WTC11 (cell line): ENCODE results near the gene HS2ST1. TPM values are rescaled to one million over a fixed set of nuclear protein-coding genes. Genes with fewer than 3 reads are reported as not detected.

Experiments
- ATAC-seq: fragments of 200-7000 bp; cut with Tn5 transposase; 2 replicates; pipeline ENCODE4 v1.10.0; 2021; ENCODE audit warnings: mild to moderate bottlenecking, moderate library complexity
- CTCF ChIA-PET: fragments of 300-600 bp; sonication (Branson Sonifier 250); formaldehyde crosslinking; loops from one replicate; lab custom pipeline; 2021; ENCODE audit warnings: antibody characterized with exemption; lab: Charles Lee
- POLR2A ChIA-PET: fragments of 350-600 bp; sonication (Branson Sonifier 250); formaldehyde crosslinking; loops from one replicate; lab custom pipeline; 2021; ENCODE audit warnings: antibody characterized with exemption; lab: Charles Lee
- DNase-seq: peaks from one replicate; pipeline ENCODE4 v3.0.0; 2021; ENCODE audit warnings: low spot score
- H3K27ac Mint-ChIP-seq: 2 replicates; pipeline ENCODE4 v1.8.0; 2021; ENCODE audit warnings: mixed read lengths
- H3K27me3 Mint-ChIP-seq: 2 replicates; pipeline ENCODE4 v1.8.0; 2021; ENCODE audit warnings: low read depth, mild to moderate bottlenecking, moderate library complexity, mixed read lengths
- H3K36me3 Mint-ChIP-seq: 2 replicates; pipeline ENCODE4 v1.8.0; 2021; ENCODE audit warnings: mixed read lengths
- H3K4me1 Mint-ChIP-seq: 2 replicates; pipeline ENCODE4 v1.8.0; 2022; ENCODE audit warnings: mixed read lengths
- H3K4me3 Mint-ChIP-seq: 2 replicates; pipeline ENCODE4 v1.8.0; 2021; ENCODE audit warnings: mild to moderate bottlenecking, moderate library complexity, mixed read lengths
- H3K9me3 Mint-ChIP-seq: 2 replicates; pipeline ENCODE4 v1.8.0; 2021; ENCODE audit warnings: mixed read lengths
- ATF1 ChIP-seq: sonication (generic); formaldehyde crosslinking; IDR thresholded peaks from 2 replicates; pipeline ENCODE4 v1.8.1; 2023; ENCODE audit warnings: mild to moderate bottlenecking, moderate library complexity, missing genetic modification reagents
- ELF4 ChIP-seq: sonication (generic); formaldehyde crosslinking; IDR thresholded peaks from 2 replicates; pipeline ENCODE4 v1.8.1; 2022; ENCODE audit warnings: low read depth, mild to moderate bottlenecking, moderate library complexity, missing genetic modification reagents
- ETV6 ChIP-seq: sonication (generic); formaldehyde crosslinking; IDR thresholded peaks from 2 replicates; pipeline ENCODE4 v1.8.1; 2022; ENCODE audit warnings: mild to moderate bottlenecking, missing genetic modification reagents
- FOXP1 ChIP-seq: sonication (generic); formaldehyde crosslinking; IDR thresholded peaks from 2 replicates; pipeline ENCODE4 v1.8.0; 2022; ENCODE audit warnings: missing genetic modification reagents, mild to moderate bottlenecking, moderate library complexity, borderline replicate concordance
- GABPB1 ChIP-seq: sonication (generic); formaldehyde crosslinking; IDR thresholded peaks from 2 replicates; pipeline ENCODE4 v1.8.1; 2023; ENCODE audit warnings: mild to moderate bottlenecking, missing genetic modification reagents
- GRHL2 ChIP-seq: fragments of 250-450 bp; sonication (Bioruptor Pico); IDR thresholded peaks from 2 replicates; pipeline ENCODE4 v1.8.0; 2022; ENCODE audit warnings: mild to moderate bottlenecking, moderate library complexity; ENCODE audit not compliant: insufficient replicate concordance, severe bottlenecking
- MYBL2 ChIP-seq: sonication (generic); formaldehyde crosslinking; IDR thresholded peaks from 2 replicates; pipeline ENCODE4 v1.8.1; 2023; ENCODE audit warnings: mild to moderate bottlenecking, moderate library complexity, missing genetic modification reagents
- NFATC4 ChIP-seq: fragments of 250-450 bp; sonication (Bioruptor Pico); IDR thresholded peaks from 2 replicates; pipeline ENCODE4 v1.9.0; 2021; ENCODE audit warnings: mild to moderate bottlenecking
- NR1H2 ChIP-seq: sonication (generic); formaldehyde crosslinking; IDR thresholded peaks from 2 replicates; pipeline ENCODE4 v1.9.0; 2021; ENCODE audit warnings: mild to moderate bottlenecking, moderate library complexity, missing genetic modification reagents
- NR3C1 ChIP-seq: sonication (generic); formaldehyde crosslinking; conservative IDR thresholded peaks from 2 replicates; pipeline ENCODE4 v1.8.1; 2023; ENCODE audit warnings: low read depth, mild to moderate bottlenecking, missing genetic modification reagents
- SP1 ChIP-seq: sonication (generic); formaldehyde crosslinking; conservative IDR thresholded peaks from 2 replicates; pipeline ENCODE4 v1.8.1; 2022; ENCODE audit warnings: missing genetic modification reagents
- TCF7 ChIP-seq: sonication (generic); formaldehyde crosslinking; IDR thresholded peaks from 2 replicates; pipeline ENCODE4 v1.8.0; 2022; ENCODE audit warnings: mild to moderate bottlenecking, low read depth, missing genetic modification reagents, moderate library complexity
- TEAD1 ChIP-seq: sonication (generic); formaldehyde crosslinking; IDR thresholded peaks from 2 replicates; pipeline ENCODE4 v1.8.0; 2022; ENCODE audit warnings: mild to moderate bottlenecking, missing genetic modification reagents
- ZNF423 ChIP-seq: fragments of 250-450 bp; sonication (Bioruptor Pico); IDR thresholded peaks from 2 replicates; pipeline ENCODE4 v2.1.2; 2022; ENCODE audit warnings: mild to moderate bottlenecking, moderate library complexity
- ZNF671 ChIP-seq: fragments of 250-450 bp; sonication (Bioruptor Pico); IDR thresholded peaks from 2 replicates; pipeline ENCODE4 v1.8.0; 2021; ENCODE audit warnings: mild to moderate bottlenecking
- total RNA-seq: library from RNA; stranded (reverse); gene quantifications from 3 replicates; pipeline ENCODE4 v1.2.3, GENCODE V29; 2021
- TF ChIP-seq, protein P1 (sequence below): sonication (generic); formaldehyde crosslinking; IDR thresholded peaks from 2 replicates; pipeline ENCODE4 v1.8.1; 2022; ENCODE audit warnings: missing genetic modification reagents, borderline replicate concordance
- TF ChIP-seq, protein P2 (sequence below): fragments of 250-450 bp; sonication (Bioruptor Pico); IDR thresholded peaks from 2 replicates; pipeline ENCODE4 v1.9.0; 2021; ENCODE audit warnings: moderate library complexity, mild to moderate bottlenecking, inconsistent platforms, borderline replicate concordance
- TF ChIP-seq, protein P3 (sequence below): sonication (generic); formaldehyde crosslinking; IDR thresholded peaks from 2 replicates; pipeline ENCODE4 v1.8.1; 2023; ENCODE audit warnings: mild to moderate bottlenecking, missing genetic modification reagents, moderate library complexity
- TF ChIP-seq, protein P4 (sequence below): sonication (generic); formaldehyde crosslinking; IDR thresholded peaks from 2 replicates; pipeline ENCODE4 v1.8.1; 2023; ENCODE audit warnings: mild to moderate bottlenecking, missing genetic modification reagents, borderline replicate concordance
- TF ChIP-seq, protein P5 (sequence below): sonication (generic); formaldehyde crosslinking; IDR thresholded peaks from 2 replicates; pipeline ENCODE4 v1.8.1; 2023; ENCODE audit warnings: mild to moderate bottlenecking, missing genetic modification reagents, moderate library complexity
- TF ChIP-seq, protein P6 (sequence below): sonication (generic); formaldehyde crosslinking; IDR thresholded peaks from 2 replicates; pipeline ENCODE4 v1.8.0; 2022; ENCODE audit warnings: mild to moderate bottlenecking, missing genetic modification reagents
- TF ChIP-seq, protein P7 (sequence below): sonication (generic); formaldehyde crosslinking; IDR thresholded peaks from 2 replicates; pipeline ENCODE4 v1.8.0; 2023; ENCODE audit warnings: mild to moderate bottlenecking, missing genetic modification reagents
- TF ChIP-seq, protein P8 (sequence below): sonication (generic); formaldehyde crosslinking; IDR thresholded peaks from 2 replicates; pipeline ENCODE4 v1.8.0; 2022; ENCODE audit warnings: mild to moderate bottlenecking, missing genetic modification reagents

The HS2ST1 gene
- total RNA-seq, 1 experiment from 2014 or later, result 24.7 TPM

DNA sequence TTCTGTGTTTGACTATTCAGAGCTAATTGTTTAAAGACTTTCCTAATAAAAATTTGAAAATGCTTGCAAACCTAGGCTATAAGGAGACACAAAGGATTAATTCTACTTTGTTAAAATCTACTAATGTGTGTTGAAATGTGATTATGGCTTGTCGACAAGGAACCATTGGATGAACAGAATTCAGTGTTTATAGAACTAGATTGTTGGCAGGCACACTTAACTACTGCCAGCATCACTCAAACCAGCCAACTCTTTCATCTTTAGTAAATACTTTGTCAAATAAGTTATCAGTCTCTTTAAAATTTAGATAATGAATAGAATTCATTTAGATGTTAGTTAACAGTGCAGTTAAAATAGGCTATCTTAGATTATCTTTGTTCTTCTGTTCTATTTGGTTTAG is 27.6 kb downstream of the HS2ST1 start:
- ATAC-seq, result no peak
- Mint-ChIP-seq H3K4me3 (no peak overlapping the region), H3K4me1 (peaks cover 31% of the 10 kb centered on the region), H3K27ac (no peak overlapping the region)
- CTCF ChIA-PET, result no interaction called here
- TF ChIP-seq FOXP1 (CRISPR knock-in tag) (no peak), NR1H2 (CRISPR knock-in tag) (no peak), NFATC4 (CRISPR knock-in tag) (no peak), MYBL2 (CRISPR knock-in tag) (no peak), TEAD1 (CRISPR knock-in tag) (no peak), ETV6 (CRISPR knock-in tag) (no peak), GABPB1 (CRISPR knock-in tag) (no peak), GRHL2 (no peak), TCF7 (CRISPR knock-in tag) (no peak)
- TF ChIP-seq, protein P1, sequence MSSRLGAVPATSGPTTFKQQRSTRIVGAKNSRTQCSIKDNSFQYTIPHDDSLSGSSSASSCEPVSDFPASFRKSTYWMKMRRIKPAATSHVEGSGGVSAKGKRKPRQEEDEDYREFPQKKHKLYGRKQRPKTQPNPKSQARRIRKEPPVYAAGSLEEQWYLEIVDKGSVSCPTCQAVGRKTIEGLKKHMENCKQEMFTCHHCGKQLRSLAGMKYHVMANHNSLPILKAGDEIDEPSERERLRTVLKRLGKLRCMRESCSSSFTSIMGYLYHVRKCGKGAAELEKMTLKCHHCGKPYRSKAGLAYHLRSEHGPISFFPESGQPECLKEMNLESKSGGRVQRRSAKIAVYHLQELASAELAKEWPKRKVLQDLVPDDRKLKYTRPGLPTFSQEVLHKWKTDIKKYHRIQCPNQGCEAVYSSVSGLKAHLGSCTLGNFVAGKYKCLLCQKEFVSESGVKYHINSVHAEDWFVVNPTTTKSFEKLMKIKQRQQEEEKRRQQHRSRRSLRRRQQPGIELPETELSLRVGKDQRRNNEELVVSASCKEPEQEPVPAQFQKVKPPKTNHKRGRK (CRISPR knock-in tag), result no peak
- TF ChIP-seq, protein P2, sequence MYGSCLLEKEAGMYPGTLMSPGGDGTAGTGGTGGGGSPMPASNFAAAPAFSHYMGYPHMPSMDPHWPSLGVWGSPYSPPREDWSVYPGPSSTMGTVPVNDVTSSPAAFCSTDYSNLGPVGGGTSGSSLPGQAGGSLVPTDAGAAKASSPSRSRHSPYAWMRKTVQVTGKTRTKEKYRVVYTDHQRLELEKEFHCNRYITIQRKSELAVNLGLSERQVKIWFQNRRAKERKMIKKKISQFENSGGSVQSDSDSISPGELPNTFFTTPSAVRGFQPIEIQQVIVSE (CRISPR knock-in tag), result no peak
- TF ChIP-seq, protein P3, sequence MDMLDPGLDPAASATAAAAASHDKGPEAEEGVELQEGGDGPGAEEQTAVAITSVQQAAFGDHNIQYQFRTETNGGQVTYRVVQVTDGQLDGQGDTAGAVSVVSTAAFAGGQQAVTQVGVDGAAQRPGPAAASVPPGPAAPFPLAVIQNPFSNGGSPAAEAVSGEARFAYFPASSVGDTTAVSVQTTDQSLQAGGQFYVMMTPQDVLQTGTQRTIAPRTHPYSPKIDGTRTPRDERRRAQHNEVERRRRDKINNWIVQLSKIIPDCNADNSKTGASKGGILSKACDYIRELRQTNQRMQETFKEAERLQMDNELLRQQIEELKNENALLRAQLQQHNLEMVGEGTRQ, result no peak
- TF ChIP-seq, all 79 proteins: peak for 0
- no peaks in the 10 kb centered on the region for H3K9me3 Mint-ChIP-seq
- no peaks in the 10 kb centered on the region for H3K36me3 Mint-ChIP-seq
- no peak for DNase-seq
- POLR2A ChIA-PET, result no interaction called here
- H3K27me3 Mint-ChIP-seq, result no peaks in the 10 kb centered on the region

DNA sequence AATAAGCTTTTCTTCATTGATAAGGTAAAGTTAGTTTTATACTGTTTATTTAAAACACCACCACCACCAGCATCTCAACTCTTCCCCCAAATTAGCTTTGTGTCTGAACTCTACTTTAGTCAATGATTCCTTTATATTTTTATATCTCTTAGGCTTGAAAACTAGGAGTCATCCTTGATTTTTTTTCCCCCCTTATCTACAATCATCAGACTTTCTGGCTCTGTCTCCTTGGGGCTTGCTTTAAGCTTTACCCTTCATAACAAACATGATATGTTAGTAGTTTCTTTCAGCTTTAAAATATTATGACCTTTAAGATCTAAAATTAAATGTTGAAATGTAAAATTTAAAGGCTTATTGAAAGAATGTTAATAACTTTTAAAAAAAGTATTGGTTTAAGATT is 28.3 kb downstream of the HS2ST1 start:
- DNase-seq (no peak), ATAC-seq (no peak)
- no peak overlapping the region for H3K27ac Mint-ChIP-seq
- no peak overlapping the region for H3K4me3 Mint-ChIP-seq
- no peaks in the 10 kb centered on the region for H3K36me3 Mint-ChIP-seq
- no peaks in the 10 kb centered on the region for H3K27me3 Mint-ChIP-seq
- POLR2A ChIA-PET, result no interaction called here
- CTCF ChIA-PET, result no interaction called here
- no peaks in the 10 kb centered on the region for H3K9me3 Mint-ChIP-seq
- peaks cover 28% of the 10 kb centered on the region for H3K4me1 Mint-ChIP-seq
- TF ChIP-seq ZNF671 (no peak), GABPB1 (CRISPR knock-in tag) (no peak), SP1 (no peak), ATF1 (CRISPR knock-in tag) (no peak), ZNF423 (CRISPR knock-in tag) (no peak), NR3C1 (CRISPR knock-in tag) (no peak), MYBL2 (CRISPR knock-in tag) (no peak), ELF4 (CRISPR knock-in tag) (no peak)
- TF ChIP-seq, protein P4, sequence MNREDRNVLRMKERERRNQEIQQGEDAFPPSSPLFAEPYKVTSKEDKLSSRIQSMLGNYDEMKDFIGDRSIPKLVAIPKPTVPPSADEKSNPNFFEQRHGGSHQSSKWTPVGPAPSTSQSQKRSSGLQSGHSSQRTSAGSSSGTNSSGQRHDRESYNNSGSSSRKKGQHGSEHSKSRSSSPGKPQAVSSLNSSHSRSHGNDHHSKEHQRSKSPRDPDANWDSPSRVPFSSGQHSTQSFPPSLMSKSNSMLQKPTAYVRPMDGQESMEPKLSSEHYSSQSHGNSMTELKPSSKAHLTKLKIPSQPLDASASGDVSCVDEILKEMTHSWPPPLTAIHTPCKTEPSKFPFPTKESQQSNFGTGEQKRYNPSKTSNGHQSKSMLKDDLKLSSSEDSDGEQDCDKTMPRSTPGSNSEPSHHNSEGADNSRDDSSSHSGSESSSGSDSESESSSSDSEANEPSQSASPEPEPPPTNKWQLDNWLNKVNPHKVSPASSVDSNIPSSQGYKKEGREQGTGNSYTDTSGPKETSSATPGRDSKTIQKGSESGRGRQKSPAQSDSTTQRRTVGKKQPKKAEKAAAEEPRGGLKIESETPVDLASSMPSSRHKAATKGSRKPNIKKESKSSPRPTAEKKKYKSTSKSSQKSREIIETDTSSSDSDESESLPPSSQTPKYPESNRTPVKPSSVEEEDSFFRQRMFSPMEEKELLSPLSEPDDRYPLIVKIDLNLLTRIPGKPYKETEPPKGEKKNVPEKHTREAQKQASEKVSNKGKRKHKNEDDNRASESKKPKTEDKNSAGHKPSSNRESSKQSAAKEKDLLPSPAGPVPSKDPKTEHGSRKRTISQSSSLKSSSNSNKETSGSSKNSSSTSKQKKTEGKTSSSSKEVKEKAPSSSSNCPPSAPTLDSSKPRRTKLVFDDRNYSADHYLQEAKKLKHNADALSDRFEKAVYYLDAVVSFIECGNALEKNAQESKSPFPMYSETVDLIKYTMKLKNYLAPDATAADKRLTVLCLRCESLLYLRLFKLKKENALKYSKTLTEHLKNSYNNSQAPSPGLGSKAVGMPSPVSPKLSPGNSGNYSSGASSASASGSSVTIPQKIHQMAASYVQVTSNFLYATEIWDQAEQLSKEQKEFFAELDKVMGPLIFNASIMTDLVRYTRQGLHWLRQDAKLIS (CRISPR knock-in tag), result no peak
- TF ChIP-seq, protein P5, sequence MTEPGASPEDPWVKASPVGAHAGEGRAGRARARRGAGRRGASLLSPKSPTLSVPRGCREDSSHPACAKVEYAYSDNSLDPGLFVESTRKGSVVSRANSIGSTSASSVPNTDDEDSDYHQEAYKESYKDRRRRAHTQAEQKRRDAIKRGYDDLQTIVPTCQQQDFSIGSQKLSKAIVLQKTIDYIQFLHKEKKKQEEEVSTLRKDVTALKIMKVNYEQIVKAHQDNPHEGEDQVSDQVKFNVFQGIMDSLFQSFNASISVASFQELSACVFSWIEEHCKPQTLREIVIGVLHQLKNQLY (CRISPR knock-in tag), result no peak
- TF ChIP-seq, protein P6, sequence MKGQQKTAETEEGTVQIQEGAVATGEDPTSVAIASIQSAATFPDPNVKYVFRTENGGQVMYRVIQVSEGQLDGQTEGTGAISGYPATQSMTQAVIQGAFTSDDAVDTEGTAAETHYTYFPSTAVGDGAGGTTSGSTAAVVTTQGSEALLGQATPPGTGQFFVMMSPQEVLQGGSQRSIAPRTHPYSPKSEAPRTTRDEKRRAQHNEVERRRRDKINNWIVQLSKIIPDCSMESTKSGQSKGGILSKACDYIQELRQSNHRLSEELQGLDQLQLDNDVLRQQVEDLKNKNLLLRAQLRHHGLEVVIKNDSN (CRISPR knock-in tag), result no peak
- TF ChIP-seq, protein P7, sequence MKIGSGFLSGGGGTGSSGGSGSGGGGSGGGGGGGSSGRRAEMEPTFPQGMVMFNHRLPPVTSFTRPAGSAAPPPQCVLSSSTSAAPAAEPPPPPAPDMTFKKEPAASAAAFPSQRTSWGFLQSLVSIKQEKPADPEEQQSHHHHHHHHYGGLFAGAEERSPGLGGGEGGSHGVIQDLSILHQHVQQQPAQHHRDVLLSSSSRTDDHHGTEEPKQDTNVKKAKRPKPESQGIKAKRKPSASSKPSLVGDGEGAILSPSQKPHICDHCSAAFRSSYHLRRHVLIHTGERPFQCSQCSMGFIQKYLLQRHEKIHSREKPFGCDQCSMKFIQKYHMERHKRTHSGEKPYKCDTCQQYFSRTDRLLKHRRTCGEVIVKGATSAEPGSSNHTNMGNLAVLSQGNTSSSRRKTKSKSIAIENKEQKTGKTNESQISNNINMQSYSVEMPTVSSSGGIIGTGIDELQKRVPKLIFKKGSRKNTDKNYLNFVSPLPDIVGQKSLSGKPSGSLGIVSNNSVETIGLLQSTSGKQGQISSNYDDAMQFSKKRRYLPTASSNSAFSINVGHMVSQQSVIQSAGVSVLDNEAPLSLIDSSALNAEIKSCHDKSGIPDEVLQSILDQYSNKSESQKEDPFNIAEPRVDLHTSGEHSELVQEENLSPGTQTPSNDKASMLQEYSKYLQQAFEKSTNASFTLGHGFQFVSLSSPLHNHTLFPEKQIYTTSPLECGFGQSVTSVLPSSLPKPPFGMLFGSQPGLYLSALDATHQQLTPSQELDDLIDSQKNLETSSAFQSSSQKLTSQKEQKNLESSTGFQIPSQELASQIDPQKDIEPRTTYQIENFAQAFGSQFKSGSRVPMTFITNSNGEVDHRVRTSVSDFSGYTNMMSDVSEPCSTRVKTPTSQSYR (CRISPR knock-in tag), result no peak
- TF ChIP-seq, protein P8, sequence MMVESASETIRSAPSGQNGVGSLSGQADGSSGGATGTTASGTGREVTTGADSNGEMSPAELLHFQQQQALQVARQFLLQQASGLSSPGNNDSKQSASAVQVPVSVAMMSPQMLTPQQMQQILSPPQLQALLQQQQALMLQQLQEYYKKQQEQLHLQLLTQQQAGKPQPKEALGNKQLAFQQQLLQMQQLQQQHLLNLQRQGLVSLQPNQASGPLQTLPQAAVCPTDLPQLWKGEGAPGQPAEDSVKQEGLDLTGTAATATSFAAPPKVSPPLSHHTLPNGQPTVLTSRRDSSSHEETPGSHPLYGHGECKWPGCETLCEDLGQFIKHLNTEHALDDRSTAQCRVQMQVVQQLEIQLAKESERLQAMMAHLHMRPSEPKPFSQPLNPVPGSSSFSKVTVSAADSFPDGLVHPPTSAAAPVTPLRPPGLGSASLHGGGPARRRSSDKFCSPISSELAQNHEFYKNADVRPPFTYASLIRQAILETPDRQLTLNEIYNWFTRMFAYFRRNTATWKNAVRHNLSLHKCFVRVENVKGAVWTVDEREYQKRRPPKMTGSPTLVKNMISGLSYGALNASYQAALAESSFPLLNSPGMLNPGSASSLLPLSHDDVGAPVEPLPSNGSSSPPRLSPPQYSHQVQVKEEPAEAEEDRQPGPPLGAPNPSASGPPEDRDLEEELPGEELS (CRISPR knock-in tag), result no peak
